GM20431 (cell line): ENCODE results near the gene CLIP2.
"Not testable (repeated sequence)": the region's sequence is repeated elsewhere in the genome, so short reads cannot be mapped to it uniquely, and the experiment has no call there.

Source experiments
- in situ Hi-C: fragments of 300-500 bp; cut with MseI, MboI; formaldehyde crosslinking; loops from one replicate; pipeline ENCODE4 v1.15.0; 2020; ENCODE audit warnings: low sequenced_read_pairs; ENCODE audit not compliant: unreplicated experiment

The CLIP2 gene

DNA sequence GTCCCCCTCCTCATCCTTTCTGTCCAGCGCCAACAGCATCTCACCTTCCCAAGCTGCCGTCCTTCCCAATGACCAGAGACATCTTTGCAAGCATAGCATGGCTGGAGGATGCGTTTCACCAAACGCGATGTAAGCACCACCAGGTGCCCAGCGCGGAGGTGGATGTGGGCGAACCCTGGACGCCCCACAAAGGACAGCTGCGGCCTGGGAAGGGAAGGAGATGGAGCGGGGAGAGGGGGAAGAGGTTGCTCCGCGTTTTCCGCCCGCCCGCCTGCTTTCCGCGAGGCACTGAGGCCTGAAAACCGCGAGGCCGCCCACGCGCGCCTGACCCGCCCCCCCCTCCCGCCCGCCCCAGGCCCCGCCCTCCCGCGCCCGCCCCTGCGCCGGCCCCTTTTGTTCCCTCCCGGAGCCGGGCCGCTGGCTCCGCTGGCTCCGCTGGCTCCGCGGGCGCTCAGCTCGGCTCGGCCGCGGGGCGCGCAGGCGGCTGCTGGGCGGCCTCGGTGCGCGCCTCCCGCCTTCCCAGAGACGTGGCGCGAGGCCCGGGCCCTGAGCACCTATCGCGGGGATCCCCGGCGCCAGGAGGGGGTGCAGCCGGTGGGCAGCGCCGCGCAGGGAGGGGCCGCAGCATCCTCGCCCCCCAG lies at the start of gene CLIP2:
TSS of gene CLIP2 (plus strand) at position 390 of the 641 bp plus-strand sequence. CDS start 28,140 bp downstream, outside the sequence.
- in situ Hi-C loops = no loop called here

DNA sequence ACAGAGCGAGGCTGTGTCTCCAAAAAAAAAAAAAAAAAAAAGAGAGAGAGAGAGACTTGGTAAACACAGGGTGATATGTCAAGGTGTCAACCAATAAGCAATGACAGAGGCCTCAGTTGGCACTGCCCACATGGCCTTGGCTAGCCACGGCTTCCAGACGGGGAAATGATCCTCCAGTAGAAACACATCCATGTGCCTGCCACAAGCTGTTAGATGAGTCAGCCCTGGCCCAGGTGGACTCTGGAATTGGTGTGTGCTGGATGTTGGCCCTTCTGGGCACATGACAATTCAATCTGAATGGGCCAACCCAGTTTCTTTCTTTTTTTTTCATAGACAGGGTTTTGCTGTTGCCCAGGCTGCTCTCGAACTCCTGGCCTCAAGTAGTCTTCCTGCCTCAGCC lies 48.7 kb upstream of the CLIP2 start:
- in situ Hi-C loops = no loop called here

DNA sequence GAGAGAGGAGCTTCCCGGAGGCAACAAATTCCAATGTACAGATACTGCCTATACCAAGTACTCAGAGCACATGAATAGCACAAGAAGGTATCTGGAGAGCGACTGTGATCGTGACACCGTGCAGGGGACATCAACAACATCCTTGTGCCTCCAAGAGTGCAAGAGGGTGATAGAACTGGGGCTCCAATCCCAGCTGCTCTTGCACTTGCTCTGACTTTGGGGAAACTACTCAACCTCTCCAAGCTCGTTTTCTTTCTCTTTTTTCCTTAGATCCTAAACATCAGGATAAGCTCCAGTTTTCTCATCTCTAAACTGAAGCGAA lies 47.1 kb upstream of the CLIP2 start:
- in situ Hi-C loops = no loop called here

DNA sequence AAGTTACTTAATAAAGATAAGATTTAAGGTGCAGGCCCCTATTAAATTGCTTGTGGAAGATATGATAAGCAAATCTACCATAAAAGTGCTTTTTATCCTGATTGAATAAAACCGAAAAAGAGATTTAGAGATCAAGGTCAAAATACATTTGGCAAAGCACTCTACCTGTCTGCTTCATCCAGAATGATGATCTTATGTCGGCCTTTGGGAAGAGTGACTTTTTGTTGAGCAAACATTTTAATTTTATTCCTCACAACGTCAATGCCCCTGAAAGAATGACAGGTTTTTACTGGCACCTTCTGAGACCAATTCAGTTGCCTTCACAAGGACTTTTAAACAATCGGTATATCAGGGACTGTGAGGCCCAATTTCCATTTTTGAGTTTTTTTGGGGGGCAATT lies 42.7 kb upstream of the CLIP2 start:
- in situ Hi-C loops = no loop called here

DNA sequence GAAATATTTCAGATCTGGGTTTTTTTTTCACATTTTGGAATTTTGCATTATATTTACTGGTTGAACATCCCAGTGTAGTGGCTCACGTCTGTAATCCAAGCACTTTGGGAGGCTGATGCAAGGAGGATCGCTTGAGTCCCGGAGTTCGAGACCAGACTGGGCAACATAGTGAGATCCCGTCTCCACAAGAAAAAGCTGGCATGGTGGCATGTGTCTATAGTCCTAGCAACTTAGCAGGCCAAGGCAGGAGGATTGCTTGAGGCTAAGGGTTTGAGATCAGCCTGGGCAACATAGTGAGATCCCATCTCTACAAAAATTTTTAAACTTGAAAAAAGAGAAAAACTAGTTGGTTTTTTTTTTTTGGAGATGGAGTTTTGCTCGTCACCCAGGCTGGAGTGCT lies 41.1 kb upstream of the CLIP2 start:
- in situ Hi-C loops = no loop called here

DNA sequence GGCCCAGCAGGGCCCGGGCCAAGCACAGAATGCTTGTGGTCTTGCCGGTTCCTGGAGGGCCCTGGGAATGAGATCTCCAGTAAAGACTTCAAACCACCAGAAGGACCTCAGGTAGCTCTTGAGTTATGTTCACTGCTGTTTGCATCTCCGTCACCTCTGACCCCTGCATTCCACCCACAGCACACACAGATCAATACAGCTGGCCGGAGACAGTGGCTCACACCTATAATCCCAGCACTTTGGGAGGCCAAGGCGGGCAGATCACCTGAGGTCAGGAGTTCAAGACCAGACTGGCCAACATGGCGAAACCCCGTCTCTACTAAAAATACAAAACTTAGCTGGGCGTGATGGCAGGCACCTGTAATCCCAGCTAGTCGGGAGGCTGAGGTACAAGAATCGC lies 40.1 kb upstream of the CLIP2 start:
- in situ Hi-C loops = not testable (repeated sequence)

DNA sequence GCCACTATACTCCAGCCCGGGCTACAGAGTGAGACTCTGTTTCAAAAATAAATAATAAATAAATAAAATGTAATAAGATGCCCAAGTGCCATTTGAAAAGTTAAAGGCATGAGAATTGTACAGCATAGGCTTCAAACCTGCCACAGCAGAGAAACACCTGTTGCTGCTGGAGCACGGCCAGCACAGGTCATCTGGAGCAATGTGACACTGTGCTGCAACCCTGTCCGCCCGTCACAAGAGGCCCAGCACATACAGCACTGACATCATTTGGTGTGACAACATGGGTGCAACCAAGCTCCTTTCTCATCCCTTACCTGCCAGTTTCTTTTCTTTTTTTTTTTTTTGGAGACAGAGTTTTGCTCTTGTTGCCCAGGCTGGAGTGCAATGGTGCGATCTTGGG lies 36.3 kb upstream of the CLIP2 start:
- in situ Hi-C loops = no loop called here

DNA sequence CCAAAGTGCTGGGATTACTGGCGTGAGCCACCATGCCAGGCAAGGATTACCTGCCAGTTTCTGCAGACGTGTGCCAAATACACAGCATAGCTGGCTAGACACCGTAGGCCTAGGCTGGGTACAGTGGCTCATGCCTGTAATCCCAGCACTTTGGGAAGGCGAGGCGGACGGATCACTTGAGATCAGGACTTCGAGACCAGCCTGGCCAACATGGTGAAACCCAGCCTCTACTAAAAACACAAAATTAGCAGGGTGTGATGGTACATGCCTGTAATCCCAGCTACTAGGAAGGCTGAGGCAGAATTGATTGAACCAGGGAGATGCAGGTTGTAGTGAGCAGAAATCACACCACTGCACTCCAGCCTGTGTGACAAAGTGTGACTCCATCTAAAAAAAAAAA lies 35.9 kb upstream of the CLIP2 start:
- in situ Hi-C loops = no loop called here

DNA sequence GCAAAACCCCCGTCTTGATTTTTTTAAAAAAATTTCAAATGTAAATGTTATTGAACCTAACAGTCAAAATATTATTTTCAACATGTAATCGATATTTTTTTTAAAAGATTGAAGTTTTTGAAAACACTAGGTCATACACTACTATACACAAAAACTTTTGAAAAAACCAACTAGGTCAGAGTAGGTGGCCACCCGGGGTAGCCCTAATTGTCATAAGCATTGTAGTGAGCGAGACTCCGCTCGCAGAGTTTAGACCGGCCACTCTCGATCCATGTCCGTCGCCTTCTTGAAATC lies 35.4 kb upstream of the CLIP2 start:
- in situ Hi-C loops = no loop called here

DNA sequence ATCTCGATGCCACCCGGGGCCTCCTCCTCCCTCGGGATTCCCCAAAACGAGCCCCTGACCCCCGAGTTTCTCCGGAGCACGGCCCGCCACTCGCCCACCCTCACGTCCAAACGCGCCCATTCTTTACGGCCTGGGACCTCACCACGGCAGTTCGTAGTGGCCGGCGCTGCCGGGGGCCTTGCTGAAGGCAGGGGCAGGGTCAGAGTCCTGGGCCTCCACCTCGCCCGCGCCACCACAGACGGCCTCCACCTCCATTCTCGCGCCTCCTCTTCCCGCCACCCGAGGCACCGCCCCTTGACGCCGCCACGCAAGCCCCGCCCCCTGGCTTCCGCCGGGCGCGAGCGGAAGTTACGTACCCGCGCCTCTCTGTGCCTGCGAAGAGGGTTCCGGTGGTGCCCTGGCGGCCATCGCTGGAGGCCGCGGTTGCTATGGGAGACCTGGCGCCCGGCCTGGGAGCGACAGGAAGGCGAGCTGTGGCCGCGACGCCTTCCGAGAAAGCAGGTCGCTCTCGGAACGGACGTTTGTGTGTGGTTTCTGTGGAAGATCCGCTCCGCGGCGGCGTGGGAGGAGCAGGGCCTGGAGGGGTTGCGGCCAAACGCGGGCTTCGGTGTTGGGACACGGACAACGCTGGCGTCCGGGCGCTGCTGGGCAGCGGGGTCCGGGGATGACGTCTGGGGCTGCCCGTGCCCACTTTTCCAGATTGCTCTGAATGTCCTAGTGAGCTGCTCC lies 34.9 kb upstream of the CLIP2 start, which contains the start of gene RFC2:
TSS of gene RFC2 (minus strand) at position 271 of the 729 bp plus-strand sequence. CDS start at position 255, 16 bp downstream.
- in situ Hi-C loops = no loop called here

DNA sequence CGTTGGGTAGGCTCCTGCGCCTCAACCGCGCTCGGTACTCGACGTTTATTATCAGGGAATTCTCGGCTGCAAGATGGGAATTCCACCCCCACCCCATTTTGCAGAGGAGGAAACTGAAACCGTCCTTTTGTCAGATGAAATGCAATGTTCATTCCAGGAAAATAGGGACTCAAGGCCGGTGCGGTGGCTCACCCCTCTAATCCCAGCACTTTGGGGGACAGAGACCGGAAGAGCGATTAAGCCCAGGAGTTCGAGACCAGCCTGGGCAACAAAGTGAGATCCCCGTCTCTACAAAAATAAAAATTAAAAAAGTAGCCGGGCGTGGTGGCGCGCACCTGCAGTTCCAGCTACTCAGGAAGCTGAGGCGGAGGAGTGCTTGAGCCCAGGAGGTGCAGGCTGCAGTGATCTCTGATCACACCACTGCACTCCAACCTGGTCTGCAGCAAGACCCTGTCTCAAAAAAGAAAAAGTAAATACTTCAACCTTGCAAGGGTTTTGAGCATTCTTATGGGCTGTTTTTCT lies 34.3 kb upstream of the CLIP2 start:
- in situ Hi-C loops = no loop called here

DNA sequence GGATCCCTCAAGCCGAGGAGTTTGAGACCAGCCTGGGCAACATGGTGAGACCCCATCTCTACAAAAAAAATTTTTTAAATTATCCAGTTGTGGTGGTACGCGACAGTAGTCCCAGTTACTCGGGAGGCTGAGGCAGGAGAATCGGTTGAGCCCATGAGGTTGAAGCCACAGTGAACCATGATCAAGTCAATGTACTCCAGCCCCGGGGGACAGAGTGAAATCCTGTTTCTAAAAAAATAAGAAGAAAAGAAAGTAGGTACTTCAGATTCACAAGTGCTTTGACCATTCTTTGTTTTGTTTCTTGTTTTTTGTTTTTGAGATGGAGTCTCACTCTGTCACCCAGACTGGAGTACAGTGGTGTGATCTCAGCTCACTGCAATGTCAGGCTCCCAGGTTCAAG lies 33.7 kb upstream of the CLIP2 start:
- in situ Hi-C loops = not testable (repeated sequence)

DNA sequence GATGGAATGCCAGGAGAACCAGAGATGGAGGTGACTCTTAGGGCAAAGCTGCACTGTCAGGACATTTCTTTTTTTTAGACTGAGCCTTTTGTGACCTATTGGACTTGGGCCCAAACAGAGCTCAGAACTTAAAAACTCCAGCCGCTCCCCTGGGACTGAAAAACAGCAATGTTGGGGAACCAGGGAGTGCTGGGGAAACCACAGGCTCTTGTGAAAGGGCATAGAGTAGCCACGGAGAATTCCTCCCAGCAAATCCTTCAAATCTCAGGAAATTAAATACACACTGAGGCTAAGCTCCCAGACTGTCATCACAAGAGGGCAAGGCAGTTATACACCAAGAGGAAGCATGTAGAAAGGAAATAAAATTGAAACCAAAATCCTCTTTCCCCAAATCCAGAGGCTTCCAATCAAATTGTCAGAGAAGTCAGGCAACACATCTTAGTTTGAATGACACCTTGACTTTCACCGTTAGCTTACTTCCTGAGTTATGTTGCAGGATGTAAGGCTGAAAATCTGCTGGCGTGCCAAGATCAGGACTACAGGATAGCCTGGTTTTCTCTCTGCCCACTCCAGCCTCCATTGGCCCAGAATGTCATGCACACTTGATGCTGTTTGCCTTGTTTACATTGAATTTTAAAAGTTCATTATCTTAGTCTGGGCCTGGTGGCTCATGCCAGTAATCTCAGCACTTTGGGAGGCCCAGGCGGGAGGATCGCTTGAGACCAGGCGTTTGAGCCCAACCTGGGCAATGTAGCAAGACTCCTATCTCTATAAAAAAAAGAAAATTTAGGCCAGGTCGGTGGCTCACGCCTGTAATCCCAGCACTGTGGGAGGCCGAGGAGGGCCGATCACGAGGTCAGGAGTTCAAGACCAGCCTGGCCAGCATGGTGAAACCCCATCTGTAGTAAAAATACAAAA lies 32.5 kb upstream of the CLIP2 start:
- in situ Hi-C loops = no loop called here

DNA sequence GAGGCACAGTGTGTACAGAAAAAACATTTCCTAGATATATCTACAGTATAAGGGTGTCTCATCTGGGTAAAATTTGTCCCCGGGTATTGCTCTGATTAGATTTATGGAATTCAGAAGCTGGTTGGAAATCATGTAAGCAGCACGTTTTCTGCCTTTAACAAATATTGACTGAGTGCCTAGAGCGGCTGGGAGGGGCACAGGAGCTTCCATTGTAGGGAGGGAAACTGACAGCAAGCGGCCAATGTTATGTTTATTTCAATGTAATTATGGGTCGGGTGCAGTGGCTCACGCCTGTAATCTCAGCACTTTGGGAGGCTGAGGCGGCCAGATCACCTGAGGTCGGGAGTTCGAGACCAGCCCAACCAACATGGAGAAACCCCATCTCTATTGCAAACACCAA lies 30.6 kb upstream of the CLIP2 start:
- in situ Hi-C loops = no loop called here

DNA sequence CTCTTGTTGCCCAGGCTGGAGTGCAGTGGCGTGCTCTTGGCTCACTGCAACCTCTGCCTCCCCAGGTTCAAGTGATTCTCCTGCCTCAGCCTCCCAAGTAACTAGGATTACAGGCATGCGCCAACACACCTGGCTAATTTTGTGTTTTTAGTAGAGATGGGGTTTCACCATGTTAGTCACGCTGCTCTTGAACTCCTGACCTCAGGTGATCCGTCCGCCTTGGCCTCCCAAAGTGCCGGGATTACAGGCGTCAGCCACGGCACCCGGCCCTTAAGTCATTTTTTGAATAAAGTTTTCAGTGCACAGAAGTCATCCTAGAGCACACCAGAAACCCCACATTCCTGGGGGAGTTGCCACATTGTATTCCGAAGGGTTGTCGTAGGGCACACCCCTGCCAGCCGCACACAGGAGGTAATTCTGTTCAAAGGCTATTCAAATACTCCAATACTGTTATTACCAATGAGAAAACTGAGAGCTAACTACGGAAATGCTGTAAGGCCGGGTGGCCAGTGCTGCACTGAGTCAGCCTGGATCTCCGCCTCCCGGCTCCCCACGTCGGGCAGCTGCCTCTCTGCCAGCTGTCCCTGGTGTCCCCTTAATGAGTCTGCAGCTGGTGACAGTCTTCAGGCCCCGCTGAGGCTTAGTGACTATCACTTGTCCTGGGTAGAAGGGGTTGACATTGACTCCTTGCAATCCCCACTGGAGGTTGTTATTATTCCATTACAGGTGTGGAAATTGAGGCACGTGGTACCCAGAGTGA lies 26.4 kb upstream of the CLIP2 start:
- in situ Hi-C loops = no loop called here

DNA sequence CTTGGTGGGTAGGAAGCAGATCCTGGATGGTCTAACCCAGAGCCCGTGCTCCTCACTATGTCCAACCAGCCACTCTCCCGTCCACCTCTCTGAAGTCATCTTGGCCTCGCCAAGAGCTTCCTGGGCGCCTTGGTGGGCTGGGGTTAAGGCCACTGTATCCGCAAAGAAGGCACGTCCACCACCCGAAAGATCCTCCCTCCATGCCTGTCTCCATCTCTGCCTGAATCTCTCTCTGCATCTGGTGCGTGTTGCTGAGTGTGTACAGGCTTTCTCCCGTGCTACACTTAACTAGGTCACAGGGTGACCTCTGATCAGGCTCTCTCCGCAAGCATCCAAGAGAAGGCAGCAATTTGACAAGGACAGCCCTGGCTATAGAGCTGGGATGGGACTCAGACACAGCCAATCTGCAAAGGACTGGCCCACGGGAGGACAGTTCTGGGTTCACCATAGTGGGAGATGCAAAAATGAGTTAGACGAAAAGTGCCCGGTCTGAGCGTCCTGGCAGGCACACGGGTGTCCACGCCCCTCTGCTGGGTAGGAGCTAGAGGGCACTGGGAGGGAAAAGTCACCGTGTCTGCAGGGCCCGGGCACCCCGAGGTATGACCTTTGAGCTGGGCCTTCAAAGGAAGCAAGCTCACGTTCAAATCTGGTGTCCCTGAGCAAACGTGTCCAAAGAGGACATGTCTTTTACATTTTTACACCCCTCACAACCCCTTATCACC lies 25.6 kb upstream of the CLIP2 start:
- in situ Hi-C loops = no loop called here

DNA sequence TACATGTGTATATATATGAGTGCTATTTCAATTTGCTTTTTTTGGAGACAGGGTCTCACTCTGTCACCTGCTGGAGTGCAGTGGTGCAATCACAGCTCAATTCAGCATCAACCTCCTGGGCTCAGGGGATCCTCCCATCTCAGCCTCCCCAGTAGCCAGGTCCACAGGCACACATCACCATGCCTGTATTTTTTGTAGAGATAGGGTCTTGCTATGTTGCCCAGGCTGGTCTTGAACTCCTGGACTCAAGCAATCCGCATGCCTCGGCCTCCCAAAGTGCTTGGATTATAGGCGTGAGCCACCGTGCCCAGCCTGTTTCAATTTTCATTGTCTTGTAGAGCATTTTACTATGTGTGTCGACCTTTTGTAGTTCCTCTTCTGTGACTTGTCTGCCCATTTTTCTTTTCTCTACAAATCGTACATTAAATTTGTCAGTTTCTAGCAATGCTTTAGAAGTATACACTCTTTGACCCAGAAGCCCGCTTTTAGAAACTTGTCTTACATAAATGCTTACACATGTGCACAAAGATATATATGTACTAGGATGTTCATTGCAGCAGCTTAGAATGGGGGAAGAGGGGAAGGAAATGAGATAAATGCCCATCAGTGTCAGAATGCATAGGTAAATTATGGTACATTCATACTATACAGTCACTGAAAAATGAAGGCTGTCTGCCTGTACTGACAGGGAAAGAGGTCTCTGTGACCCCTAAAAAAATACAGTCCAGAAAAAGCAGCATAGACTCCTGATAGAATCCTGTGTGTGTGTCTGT lies 22.8 kb upstream of the CLIP2 start:
- in situ Hi-C loops = no loop called here

DNA sequence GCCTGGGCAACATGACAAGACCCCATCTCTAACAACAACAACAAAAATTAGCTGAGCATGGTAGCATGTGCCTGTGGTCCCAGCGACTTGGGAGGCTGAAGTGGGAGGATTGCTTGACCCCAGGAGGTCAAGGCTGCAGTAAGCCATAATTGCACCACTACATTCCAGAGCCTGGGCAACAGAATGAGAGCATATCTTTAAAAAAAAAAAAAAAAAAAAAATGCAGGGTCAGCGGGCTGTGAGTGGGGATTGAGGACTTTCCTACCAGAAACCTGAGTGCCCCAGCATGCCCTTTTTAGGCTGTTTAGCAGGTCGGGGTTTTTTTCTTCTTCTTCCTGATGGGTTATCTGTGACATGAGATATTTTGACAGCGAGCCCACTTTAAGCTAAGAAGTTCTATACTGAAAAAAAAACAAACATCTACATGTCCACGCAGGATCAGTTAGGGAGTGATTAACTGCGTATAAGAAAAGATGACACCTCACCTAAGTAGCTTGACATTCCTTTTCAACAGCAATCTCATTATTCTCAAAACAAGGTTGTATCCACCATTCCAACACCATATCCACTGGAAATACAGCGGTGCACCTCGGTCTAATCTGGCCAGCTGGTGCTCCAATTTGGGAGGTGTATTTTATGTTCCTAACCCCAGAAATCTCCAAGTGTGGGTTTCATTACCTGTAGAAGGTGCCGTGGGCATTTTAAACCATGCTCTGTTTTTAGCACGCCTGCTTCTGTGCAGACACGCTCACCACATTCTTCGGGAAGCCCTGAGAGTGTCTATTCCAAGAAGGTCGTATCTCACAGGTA lies 21.2 kb upstream of the CLIP2 start:
- in situ Hi-C loops = no loop called here
